CD4-positive, alpha-beta T cell treated with Interleukin-2 at 100 ng/mL for 4 hours (primary cell): Measurements from ENCODE around the gene SBSN.
"Not testable (repeated sequence)": the region's sequence is repeated elsewhere in the genome, so short reads cannot be mapped to it uniquely, and the experiment has no call there.

Source experiments
- DNase-seq: peaks from one replicate; pipeline ENCODE4 v3.0.0-alpha.2; 2020; ENCODE audit warnings: low spot score

SBSN gene

DNA sequence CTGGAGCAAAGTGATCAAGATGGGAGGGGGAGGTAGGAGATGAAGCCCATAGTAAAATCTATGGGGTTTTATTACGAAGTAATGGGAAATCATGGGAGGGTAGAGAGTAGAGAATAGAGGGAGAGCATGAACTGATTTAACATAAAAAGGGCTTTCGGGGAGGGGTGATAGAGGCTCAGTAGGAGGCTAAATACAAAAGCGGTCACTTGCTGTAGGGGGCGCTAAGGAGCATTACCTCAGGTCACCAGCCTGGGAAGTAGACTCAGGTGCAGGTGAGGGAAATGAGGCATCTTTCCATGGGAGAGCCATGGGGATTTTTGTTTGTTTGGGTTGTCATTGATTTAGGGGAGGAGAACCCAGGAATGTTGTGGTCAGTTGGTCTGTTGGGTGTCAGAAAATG, 52.0 kb downstream of the SBSN start:
- no peak for DNase-seq

DNA sequence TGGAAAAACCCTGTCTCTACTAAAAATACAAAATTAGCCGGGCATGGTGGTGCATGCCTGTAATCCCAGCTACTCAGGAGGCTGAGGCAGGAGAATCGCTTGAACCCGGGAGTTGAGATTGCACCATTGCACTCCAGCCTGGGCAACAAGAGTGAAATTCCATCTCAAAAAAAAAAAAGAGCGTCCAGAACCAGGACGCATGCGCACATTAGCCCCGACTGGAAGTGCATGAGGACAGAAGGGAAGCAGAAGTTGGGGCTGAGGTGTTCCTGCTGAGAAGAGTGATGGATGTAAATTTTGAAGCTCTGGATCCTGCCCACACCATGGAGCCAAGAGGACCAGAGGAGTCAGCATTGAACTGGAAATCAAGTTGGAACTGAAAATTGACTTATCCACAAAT, 53.5 kb downstream of the SBSN start:
- not testable (repeated sequence) for DNase-seq

DNA sequence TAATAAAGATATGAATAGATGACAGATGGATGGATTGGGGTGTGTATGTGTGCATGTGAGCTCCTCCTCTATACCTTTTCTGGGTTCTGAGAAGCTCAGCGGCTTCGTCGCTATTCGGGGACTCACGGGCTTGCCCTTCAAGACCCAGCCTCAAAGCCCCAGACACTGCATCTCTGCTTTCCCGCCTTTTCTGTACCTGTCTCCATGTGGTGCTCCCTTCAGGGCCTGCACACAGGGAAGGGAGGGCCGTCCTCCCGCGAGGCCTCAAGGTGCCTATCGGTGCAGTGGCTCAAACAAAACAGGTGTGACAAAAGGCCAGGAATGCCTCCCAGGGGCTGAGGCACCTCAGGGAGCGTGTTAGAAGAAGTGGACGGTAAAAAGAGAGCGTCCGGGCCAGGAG, 54.0 kb downstream of the SBSN start:
- DNase-seq: no peak
